ENCODE data around the gene FREM3.

Gene FREM3

DNA sequence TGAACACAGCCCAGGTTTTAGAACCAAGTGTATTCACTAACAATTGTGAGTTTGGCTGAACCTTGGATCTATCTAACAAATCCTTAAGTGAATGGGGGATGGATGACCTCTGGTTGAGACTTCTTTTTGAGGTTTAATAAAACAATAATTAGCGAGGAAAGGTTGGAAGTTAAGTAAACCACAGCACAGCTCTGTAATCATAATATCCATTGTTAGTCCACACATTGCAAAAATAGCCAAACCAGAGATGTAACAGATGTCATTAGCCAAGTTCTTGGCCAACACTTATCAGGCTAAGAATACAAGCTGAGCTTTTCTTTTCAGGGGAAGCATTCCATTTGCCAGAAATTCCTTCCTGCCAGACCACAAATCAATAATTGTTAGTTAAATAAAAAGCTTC, 59.1 kb downstream of the FREM3 start:
- no peak for DNase-seq (ENCODE audit: low read depth)
- TF ChIP-seq, protein P1, sequence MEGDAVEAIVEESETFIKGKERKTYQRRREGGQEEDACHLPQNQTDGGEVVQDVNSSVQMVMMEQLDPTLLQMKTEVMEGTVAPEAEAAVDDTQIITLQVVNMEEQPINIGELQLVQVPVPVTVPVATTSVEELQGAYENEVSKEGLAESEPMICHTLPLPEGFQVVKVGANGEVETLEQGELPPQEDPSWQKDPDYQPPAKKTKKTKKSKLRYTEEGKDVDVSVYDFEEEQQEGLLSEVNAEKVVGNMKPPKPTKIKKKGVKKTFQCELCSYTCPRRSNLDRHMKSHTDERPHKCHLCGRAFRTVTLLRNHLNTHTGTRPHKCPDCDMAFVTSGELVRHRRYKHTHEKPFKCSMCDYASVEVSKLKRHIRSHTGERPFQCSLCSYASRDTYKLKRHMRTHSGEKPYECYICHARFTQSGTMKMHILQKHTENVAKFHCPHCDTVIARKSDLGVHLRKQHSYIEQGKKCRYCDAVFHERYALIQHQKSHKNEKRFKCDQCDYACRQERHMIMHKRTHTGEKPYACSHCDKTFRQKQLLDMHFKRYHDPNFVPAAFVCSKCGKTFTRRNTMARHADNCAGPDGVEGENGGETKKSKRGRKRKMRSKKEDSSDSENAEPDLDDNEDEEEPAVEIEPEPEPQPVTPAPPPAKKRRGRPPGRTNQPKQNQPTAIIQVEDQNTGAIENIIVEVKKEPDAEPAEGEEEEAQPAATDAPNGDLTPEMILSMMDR (IDR thresholded peaks at IDR 0.05; ENCODE audit: insufficient read depth, low read depth, low read length, missing control alignments): no peak
- H3K4me3 ChIP-seq (ENCODE audit: low read depth, low read length): no peak overlapping the region

DNA sequence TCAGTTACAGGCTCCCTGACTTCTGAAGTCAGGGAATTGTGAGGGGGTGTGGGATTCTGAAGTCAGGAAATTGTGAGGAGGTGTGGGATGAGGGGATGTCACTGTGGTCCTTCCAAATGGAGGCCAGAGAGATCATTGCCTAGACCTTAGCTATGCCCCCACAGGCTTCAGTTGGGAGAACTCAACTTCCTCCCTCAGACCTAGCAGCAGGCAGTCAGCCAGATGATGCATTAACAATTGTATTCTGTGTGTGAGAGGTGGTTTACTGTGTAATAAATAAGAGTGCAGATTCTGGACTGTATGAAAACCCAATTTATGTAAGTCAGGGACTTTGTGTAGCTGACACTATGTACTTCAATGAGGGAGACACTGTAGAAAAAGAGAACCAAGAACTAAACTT, 65.7 kb downstream of the FREM3 start:
- TF ChIP-seq, protein P1 (IDR thresholded peaks at IDR 0.05; ENCODE audit: insufficient read depth, low read depth, low read length, missing control alignments): no peak
- no peak overlapping the region for H3K4me3 ChIP-seq (ENCODE audit: low read depth, low read length)
- no peak for DNase-seq (ENCODE audit: low read depth)

DNA sequence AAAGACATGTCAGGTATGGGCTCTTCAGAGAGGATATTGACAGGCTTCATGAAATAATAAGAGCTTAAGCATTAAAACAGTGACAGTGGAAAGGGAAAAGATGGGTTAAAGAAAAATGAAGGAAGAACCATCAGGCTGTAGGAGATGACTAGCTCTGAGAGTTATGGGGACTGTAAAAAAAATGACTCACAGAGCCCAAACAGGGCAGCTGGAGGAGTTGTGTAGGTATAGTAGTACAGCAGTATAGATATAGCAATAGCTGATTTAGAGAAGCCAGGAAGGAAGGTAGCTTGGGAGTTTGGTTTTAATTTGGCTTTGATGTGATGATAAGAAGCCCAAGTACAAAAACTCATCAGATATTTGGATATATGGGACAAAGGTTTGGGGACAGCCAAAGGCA, 66.6 kb downstream of the FREM3 start:
- TF ChIP-seq, protein P1 (IDR thresholded peaks at IDR 0.05; ENCODE audit: insufficient read depth, low read depth, low read length, missing control alignments): no peak
- no peak for DNase-seq (ENCODE audit: low read depth)

DNA sequence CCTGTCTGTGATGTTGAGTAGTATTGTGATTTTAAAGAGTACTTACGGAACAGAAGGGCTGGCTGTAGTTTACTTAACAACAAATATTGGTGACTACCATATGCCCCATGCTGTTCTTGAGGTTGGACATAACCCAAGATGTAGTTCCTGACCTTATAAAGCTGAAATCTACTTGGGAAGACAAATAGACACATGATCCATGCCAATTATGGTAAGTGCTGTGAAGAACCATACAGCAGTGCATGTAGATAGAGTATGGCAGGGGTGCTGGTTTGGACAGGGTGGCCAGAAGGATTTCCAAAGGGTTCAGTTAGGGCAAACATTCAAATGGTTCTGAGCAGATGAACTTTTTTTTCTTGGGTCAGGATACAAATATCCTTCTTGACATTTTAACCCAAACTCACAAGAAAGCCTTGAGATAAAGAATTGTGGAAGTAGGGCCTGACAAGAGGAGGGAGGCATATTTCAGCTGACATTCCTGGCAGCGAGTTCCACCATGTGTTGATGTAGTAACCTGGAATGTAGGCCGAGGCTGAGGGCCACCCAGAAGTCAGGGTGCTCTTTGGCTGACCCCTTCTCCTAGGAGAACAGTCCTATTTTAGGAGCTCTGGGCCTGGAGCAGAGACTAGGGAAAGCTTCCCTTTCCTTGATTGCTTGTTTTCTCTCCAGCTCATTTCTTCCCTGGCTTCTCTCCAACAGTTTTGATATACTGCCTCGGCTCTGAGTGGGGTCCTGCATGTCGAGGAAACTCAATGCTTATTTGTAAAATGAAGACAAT, 74.2 kb downstream of the FREM3 start:
- no peak overlapping the region for H3K4me3 ChIP-seq (ENCODE audit: low read depth, low read length)
- DNase-seq (ENCODE audit: low read depth): no peak

More for the DNA sequence above, 66.6 kb downstream of the FREM3 start:
- H3K4me3 ChIP-seq (ENCODE audit: low read depth, low read length): no peak overlapping the region

DNA sequence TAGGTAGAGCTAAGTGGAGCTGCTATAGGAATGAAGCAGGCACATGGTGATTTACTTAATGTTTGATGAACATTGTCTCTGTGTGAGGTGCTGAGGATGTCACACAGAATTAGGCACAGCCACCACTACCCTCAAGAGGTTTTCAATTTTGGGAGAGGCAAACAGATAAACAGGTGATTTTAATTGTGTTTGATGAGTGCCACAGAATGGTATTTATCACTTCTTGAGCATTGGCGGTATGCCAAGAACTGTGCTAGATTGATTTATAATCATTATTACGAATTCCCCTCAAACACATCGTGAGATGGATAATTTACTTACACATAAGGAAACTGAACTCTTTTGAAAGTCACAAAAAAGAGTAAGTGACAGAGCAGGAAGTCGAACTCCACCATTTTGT, 74.8 kb downstream of the FREM3 start:
- no peak overlapping the region for H3K4me3 ChIP-seq (ENCODE audit: low read depth, low read length)
- TF ChIP-seq, protein P1 (IDR thresholded peaks at IDR 0.05; ENCODE audit: insufficient read depth, low read depth, low read length, missing control alignments): no peak
- no peak for DNase-seq (ENCODE audit: low read depth)

More for the DNA sequence above, 74.2 kb downstream of the FREM3 start:
- TF ChIP-seq, protein P1 (IDR thresholded peaks at IDR 0.05; ENCODE audit: insufficient read depth, low read depth, low read length, missing control alignments): no peak

DNA sequence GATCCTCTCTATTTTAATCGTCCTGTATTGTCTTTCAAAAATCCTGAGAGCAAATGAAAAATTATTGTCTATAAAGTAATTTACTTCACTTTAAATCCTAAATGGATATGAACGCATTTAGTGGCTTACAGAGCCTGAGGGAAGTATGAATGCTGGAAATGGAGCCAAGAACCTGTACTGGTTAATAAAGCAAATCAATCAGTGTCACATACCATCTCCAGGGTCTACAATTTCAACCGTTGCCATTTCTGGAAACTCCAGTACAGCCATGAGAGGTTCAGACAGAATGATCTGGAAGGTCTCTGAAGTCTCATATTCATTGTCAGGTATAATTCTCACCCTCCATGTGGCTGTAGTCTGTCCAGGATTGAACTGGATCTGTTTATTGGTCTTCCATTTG, 76.6 kb downstream of the FREM3 start:
- no peak overlapping the region for H3K4me3 ChIP-seq (ENCODE audit: low read depth, low read length)
- TF ChIP-seq, protein P1 (IDR thresholded peaks at IDR 0.05; ENCODE audit: insufficient read depth, low read depth, low read length, missing control alignments): no peak
- DNase-seq (ENCODE audit: low read depth): no peak

DNA sequence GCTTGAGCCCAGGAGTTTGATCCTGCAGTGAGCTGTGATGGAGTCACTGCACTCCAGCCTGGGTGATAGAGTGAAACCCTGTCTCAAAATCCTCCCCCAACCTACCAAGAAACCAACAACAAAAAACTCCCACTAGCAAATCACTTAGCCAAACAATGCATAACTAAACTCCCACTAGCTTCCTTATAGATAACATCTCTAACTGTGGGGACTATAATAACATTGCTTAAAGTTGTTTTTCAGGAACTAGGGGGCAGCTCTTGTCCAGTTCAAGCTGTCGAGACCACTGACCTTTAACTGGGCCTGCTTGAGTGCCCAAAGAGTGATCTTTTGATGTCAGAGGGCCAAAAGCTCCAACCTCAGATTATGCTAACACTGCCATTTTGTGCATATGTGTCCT, 81.7 kb downstream of the FREM3 start:
- H3K4me3 ChIP-seq (ENCODE audit: low read depth, low read length): no peak overlapping the region
- TF ChIP-seq, protein P1 (IDR thresholded peaks at IDR 0.05; ENCODE audit: insufficient read depth, low read depth, low read length, missing control alignments): no peak
- DNase-seq (ENCODE audit: low read depth): no peak

All from GM12865 (cell line).